Mesothelial cell of epicardium (in vitro differentiated cells): ENCODE results near the gene COX6B2. TPM values are rescaled to one million over a fixed set of nuclear protein-coding genes. Genes with fewer than 3 reads are reported as not detected.

Source experiments
- DNase-seq, 2 experiments: peaks; one replicate each; pipeline ENCODE4 v3.0.0; 2021; ENCODE audit warnings: low spot score in 2 of 2; ENCODE audit not compliant: unreplicated experiment in 2 of 2
- H3K27ac Mint-ChIP-seq: 2 replicates; pipeline ENCODE4 v1.8.0; 2021; ENCODE audit warnings: mixed read lengths
- H3K27me3 Mint-ChIP-seq: 2 replicates; pipeline ENCODE4 v1.8.0; 2021; ENCODE audit warnings: low read depth, mixed read lengths
- H3K36me3 Mint-ChIP-seq: 2 replicates; pipeline ENCODE4 v1.8.0; 2021; ENCODE audit warnings: mixed read lengths
- H3K4me1 Mint-ChIP-seq: 2 replicates; pipeline ENCODE4 v1.8.0; 2021; ENCODE audit warnings: mixed read lengths
- H3K4me3 Mint-ChIP-seq: 2 replicates; pipeline ENCODE4 v1.8.0; 2021; ENCODE audit warnings: mild to moderate bottlenecking, moderate library complexity, mixed read lengths
- H3K9me3 Mint-ChIP-seq: 2 replicates; pipeline ENCODE4 v1.8.0; 2021; ENCODE audit warnings: mixed read lengths
- total RNA-seq: library from RNA; stranded (reverse); gene quantifications from 3 replicates; pipeline ENCODE4 v1.2.1, GENCODE V29; 2021
- TF ChIP-seq, protein P1 (sequence below): fragments of 200-600 bp; sonication (generic); IDR thresholded peaks from one replicate; pipeline ENCODE4 v1.5.0; 2021; ENCODE audit warnings: antibody characterized with exemption; ENCODE audit not compliant: unreplicated experiment

COX6B2 gene
- total RNA-seq, 1 donor from 2014 or later, result 11.5 TPM

DNA sequence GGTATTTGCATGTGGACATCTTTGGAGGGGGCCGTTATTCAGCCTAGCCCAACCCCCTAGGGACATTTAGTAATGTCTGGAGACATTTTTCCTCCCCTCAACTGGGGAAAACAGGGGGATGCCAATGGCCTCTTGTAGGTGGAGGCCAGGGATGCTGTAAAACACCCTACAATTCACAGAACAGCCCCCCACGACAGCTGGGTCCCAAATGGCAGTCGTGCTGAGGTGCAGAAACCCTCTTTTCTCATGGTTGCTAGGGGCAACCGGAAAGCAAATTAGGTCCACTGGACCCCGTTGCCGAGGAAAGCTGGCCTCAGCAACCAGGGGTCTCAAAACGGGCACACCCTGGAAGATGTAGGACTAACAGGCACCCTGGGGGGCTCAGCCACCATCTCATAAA lies 44.0 kb downstream of the COX6B2 start:
- TF ChIP-seq, protein P1, sequence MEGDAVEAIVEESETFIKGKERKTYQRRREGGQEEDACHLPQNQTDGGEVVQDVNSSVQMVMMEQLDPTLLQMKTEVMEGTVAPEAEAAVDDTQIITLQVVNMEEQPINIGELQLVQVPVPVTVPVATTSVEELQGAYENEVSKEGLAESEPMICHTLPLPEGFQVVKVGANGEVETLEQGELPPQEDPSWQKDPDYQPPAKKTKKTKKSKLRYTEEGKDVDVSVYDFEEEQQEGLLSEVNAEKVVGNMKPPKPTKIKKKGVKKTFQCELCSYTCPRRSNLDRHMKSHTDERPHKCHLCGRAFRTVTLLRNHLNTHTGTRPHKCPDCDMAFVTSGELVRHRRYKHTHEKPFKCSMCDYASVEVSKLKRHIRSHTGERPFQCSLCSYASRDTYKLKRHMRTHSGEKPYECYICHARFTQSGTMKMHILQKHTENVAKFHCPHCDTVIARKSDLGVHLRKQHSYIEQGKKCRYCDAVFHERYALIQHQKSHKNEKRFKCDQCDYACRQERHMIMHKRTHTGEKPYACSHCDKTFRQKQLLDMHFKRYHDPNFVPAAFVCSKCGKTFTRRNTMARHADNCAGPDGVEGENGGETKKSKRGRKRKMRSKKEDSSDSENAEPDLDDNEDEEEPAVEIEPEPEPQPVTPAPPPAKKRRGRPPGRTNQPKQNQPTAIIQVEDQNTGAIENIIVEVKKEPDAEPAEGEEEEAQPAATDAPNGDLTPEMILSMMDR, result no peak
- H3K27ac Mint-ChIP-seq, result no peak overlapping the region

DNA sequence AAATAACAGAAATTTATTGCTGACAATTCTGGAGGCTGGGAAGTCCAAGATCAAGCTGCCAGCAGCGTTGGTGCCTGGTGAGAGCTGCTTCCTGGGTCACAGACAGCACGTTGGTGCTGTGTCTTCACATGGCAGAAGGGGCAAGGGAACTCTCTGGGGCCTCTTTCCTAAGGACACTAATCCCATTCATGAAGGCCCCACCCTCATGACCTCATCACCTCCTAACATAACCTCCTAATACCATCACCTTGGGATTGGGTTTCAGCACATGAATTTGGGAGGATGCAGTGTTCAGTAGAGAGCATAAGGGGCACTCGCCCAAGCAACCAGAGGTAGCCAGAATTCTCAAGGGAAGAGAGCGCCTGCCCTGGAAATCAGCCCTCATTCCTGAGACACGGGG lies 45.1 kb downstream of the COX6B2 start:
- H3K36me3 Mint-ChIP-seq, result peaks cover 24% of the 10 kb centered on the region
- no peak overlapping the region for H3K4me3 Mint-ChIP-seq
- peaks cover 6% of the 10 kb centered on the region for H3K4me1 Mint-ChIP-seq
- no peak overlapping the region for H3K27ac Mint-ChIP-seq
- H3K27me3 Mint-ChIP-seq, result no peaks in the 10 kb centered on the region
- TF ChIP-seq, protein P1, result no peak
- H3K9me3 Mint-ChIP-seq, result no peaks in the 10 kb centered on the region
- no peak for DNase-seq

More for the DNA sequence above, 44.0 kb downstream of the COX6B2 start:
- no peak overlapping the region for H3K4me3 Mint-ChIP-seq
- H3K4me1 Mint-ChIP-seq, result peaks cover 6% of the 10 kb centered on the region
- H3K27me3 Mint-ChIP-seq, result no peaks in the 10 kb centered on the region
- H3K9me3 Mint-ChIP-seq, result no peaks in the 10 kb centered on the region
- no peak for DNase-seq
- H3K36me3 Mint-ChIP-seq, result peaks cover 21% of the 10 kb centered on the region

GRCh38 chr19:55308281-55308680 lies 46.2 kb downstream of the COX6B2 start:
- Mint-ChIP-seq H3K9me3 (no peaks in the 10 kb centered on the region), H3K36me3 (peaks cover 27% of the 10 kb centered on the region), H3K27me3 (no peaks in the 10 kb centered on the region), H3K4me1 (peaks cover 2% of the 10 kb centered on the region), H3K4me3 (no peak overlapping the region), H3K27ac (no peak overlapping the region)
- DNase-seq, result no peak
- TF ChIP-seq, protein P1, result no peak

GRCh38 chr19:55306712-55307111 lies 47.8 kb downstream of the COX6B2 start:
- Mint-ChIP-seq H3K27ac (no peak overlapping the region), H3K36me3 (peaks cover 29% of the 10 kb centered on the region), H3K27me3 (no peaks in the 10 kb centered on the region), H3K4me1 (peaks cover 4% of the 10 kb centered on the region), H3K9me3 (no peaks in the 10 kb centered on the region), H3K4me3 (no peak overlapping the region)
- TF ChIP-seq, protein P1, result no peak
- DNase-seq, result no peak

GRCh38 chr19:55305983-55306562 lies 48.4 kb downstream of the COX6B2 start:
- Mint-ChIP-seq H3K9me3 (no peaks in the 10 kb centered on the region), H3K36me3 (peaks cover 29% of the 10 kb centered on the region), H3K27ac (no peak overlapping the region), H3K27me3 (no peaks in the 10 kb centered on the region), H3K4me3 (no peak overlapping the region), H3K4me1 (peaks cover 6% of the 10 kb centered on the region)
- TF ChIP-seq, protein P1, result no peak
- no peak for DNase-seq

- Mint-ChIP-seq H3K27ac (no peak overlapping the region), H3K4me1 (peaks cover 6% of the 10 kb centered on the region)
- TF ChIP-seq, protein P1, result no peak
These were observed 49.0 kb downstream of the COX6B2 start for GRCh38 chr19:55305491-55305890.

More at GRCh38 chr19:55305491-55305890, 49.0 kb downstream of the COX6B2 start:
- Mint-ChIP-seq H3K36me3 (peaks cover 32% of the 10 kb centered on the region), H3K27me3 (no peaks in the 10 kb centered on the region), H3K4me3 (no peak overlapping the region), H3K9me3 (no peaks in the 10 kb centered on the region)
- peak in 1 of 2 experiments; percentile 48 for DNase-seq
